ENCODE measurements around the gene LTK. TPM values are rescaled to one million over a fixed set of nuclear protein-coding genes. Genes with fewer than 3 reads are reported as not detected.

The LTK gene
- total RNA-seq, 1 donor from 2014 or later: 15.1 TPM

DNA sequence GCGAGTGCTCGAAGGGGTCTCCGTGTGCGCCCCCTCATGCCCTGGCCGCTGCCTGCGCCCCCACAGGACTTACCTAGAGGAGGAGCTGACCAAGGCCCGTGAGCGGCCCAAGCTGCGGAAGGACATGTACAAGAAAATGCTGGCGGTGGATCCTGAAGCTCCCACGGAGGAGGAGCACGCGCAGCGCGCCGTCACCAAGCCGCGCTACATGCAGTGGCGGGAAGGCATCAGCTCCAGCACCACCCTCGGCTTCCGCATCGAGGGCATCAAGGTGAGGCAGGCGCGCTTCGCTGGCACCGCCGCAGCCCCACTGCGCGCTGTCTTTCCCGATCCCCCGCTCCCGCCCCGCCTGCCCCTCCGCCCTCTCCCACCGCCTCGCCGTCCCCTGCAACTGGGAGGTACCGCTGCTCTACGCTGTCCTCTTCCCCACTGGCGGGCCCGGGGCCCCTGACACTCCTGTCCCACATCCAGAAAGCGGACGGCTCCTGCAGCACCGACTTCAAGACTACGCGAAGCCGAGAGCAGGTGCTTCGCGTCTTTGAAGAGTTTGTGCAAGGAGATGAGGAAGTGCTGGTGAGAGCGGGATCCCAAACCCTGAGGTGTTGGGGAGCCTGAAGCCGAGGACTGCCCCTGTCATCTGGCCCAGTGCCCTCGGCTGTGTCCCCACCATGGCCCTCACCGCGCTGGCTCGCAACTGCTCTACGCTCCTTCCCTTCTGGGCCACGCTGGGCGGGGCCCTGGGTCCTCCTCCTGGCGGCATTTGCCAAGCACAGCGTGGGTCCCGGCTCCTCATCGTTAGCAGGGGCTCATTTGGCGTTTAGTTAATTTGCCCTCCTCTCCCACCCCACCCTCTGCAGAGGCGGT is 11.5 kb downstream of the LTK start:
- TF ChIP-seq, protein P1, sequence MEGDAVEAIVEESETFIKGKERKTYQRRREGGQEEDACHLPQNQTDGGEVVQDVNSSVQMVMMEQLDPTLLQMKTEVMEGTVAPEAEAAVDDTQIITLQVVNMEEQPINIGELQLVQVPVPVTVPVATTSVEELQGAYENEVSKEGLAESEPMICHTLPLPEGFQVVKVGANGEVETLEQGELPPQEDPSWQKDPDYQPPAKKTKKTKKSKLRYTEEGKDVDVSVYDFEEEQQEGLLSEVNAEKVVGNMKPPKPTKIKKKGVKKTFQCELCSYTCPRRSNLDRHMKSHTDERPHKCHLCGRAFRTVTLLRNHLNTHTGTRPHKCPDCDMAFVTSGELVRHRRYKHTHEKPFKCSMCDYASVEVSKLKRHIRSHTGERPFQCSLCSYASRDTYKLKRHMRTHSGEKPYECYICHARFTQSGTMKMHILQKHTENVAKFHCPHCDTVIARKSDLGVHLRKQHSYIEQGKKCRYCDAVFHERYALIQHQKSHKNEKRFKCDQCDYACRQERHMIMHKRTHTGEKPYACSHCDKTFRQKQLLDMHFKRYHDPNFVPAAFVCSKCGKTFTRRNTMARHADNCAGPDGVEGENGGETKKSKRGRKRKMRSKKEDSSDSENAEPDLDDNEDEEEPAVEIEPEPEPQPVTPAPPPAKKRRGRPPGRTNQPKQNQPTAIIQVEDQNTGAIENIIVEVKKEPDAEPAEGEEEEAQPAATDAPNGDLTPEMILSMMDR (IDR thresholded peaks at IDR 0.05): no peak
- Histone ChIP-seq H3K27ac (no peak overlapping the region), H3K4me1 (peaks cover 25% of the 10 kb centered on the region), H3K4me3 (peak overlapping the region; percentile 29), H3K27me3 (peaks cover 62% of the 10 kb centered on the region), H3K9me3 (no peaks in the 10 kb centered on the region), H3K36me3 (no peaks in the 10 kb centered on the region)
- ATAC-seq (peak; percentile 46), DNase-seq (peak; percentile 66)
- intact Hi-C loops (cut with DNase I): no loop called here

DNA sequence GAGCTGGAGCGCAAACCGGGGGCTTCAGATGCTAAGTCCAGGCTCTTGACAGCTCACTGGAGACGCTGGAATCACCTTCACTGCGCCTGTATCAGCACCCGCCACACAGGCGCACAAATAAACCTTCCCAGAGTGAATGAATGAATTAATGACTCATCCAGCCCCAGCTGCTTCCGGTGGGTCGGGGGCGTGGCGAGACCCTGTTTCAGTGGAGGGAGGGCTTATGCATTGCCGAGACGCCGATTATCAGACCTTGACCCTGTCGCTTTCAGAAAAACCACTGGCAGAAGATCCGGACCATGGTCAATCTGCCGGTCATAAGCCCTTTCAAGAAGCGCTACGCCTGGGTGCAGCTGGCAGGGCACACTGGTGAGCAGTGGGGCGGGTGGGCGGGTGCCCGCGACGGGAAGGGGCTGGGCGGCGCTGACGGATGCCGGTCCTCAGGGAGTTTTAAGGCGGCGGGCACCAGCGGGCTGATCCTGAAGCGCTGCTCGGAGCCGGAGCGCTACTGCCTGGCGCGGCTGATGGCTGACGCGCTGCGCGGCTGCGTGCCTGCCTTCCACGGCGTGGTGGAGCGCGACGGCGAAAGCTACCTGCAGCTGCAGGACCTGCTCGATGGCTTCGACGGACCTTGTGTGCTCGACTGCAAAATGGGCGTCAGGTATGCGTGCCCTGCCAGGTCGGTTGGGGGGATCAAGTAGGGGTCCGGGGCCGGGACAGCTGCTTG is 12.3 kb downstream of the LTK start:
- ATAC-seq: peak; percentile 30

DNA sequence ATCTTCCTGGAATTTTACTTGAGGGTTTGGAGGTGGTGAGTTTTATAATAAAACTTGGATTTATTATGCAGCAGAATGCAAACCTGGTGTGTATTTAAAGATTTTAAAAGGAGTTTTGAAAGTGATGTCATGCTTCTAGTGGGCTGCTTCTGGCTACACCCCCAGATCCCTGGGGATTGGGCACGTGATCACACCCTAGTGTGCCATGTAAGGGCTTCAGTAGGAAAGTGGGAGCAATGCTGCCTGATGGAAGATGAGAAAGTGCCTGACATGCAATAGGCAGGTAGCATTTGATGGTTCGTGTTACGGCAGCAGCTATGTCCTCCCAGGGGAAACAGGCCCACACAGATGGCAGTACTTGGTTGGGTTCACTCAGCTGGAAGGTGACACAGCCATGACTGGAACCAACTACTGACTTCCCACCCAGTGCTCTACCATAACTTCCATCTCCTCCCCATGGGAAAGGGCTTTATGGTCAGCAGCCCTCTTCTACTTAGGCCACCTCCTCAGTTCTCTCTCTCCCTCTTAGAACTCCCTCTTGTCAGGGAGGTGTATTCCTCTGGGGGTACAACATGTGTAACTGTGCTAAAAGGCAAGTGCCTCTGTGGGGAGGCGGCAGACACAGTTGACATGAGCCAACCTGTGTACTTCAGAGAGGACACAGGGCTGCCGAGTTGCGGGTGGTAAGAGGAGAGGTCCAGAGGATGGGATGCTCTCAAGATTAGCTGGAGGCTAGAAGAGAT is 14.3 kb downstream of the LTK start:
- Histone ChIP-seq H3K36me3 (no peaks in the 10 kb centered on the region), H3K9me3 (no peaks in the 10 kb centered on the region), H3K27me3 (peaks cover 89% of the 10 kb centered on the region), H3K27ac (no peak overlapping the region), H3K4me1 (peaks cover 42% of the 10 kb centered on the region), H3K4me3 (no peak overlapping the region)
- DNase-seq (no peak), ATAC-seq (no peak)
- intact Hi-C loops (cut with DNase I): no loop called here
- TF ChIP-seq, protein P1 (IDR thresholded peaks at IDR 0.05): no peak

More for the DNA sequence above, 12.3 kb downstream of the LTK start:
- peaks cover 25% of the 10 kb centered on the region for H3K4me1 ChIP-seq
- intact Hi-C loops (cut with DNase I): no loop called here
- H3K9me3 ChIP-seq: no peaks in the 10 kb centered on the region
- peak; percentile 71 for DNase-seq
- H3K36me3 ChIP-seq: no peaks in the 10 kb centered on the region
- TF ChIP-seq, protein P1 (IDR thresholded peaks at IDR 0.05): no peak
- H3K4me3 ChIP-seq: peak overlapping the region; percentile 29
- H3K27me3 ChIP-seq: peaks cover 70% of the 10 kb centered on the region
- no peak overlapping the region for H3K27ac ChIP-seq

DNA sequence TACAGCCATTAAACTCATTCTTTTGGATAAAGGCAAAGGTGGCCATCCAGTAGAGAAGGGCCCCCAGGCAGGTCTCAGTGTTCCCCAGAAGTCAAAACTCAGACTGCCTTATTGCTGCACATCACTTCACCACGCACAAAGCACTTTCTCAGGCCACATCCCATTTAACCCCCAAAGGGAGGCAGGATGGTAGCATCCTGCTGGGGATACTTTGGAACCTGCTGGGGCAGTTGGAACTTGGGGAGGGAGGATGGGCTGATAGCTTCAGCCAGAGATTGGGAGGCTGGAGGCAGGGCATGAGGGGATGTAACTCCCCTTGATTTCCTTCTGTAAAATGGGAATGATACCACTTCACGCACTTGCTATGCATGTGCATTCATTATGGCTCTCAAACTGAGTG is 15.0 kb downstream of the LTK start:
- Histone ChIP-seq H3K4me1 (peaks cover 45% of the 10 kb centered on the region), H3K36me3 (no peaks in the 10 kb centered on the region), H3K27ac (no peak overlapping the region), H3K27me3 (peaks cover 86% of the 10 kb centered on the region), H3K9me3 (no peaks in the 10 kb centered on the region), H3K4me3 (no peak overlapping the region)
- intact Hi-C loops (cut with DNase I): no loop called here
- TF ChIP-seq, protein P1 (IDR thresholded peaks at IDR 0.05): no peak
- DNase-seq: no peak
- ATAC-seq: no peak

DNA sequence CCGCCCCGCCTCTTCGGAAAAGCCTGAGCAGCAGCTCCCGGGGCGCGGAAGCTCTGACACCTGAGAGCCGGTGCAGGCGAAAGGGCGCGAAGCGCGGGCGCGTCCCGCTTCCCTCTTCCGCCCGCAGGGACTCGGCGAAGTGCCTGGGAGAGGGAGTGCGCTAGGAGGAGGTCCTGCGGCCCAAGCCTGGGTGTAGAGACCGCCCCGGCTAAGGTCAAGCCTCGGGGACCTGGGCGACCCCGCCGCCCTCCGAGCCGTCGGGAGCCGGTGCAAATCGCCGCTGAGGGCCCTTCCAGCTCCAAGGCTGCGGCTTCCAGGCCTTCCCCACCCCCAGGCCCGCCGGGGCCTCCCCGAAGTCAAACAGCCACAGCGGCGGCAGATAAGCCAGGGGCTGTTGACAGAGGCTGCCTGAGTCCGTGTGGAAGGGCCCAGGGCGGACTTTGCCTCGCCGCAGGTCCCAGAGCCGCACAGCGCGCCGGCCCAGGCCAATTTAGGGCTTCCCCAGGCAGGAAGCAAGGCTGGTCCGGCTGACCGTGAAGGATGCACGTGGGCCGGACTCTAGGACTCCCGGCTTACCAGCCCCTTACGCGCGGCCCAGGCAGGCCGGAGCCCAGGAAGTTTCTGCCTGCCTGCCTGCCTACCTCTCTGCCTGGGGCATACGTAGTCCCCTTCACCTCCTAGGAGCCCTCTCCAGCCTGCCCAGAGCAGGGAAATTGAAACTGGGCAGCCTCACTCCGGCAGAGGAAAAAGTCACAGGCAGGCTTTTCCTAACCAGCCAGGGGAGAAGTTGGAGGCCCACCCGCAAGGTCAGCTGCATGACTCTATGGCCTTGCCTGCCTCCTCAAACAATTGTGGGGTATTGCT is 17.7 kb downstream of the LTK start:
- Histone ChIP-seq H3K9me3 (no peaks in the 10 kb centered on the region), H3K27ac (no peak overlapping the region), H3K36me3 (no peaks in the 10 kb centered on the region), H3K27me3 (peaks cover 60% of the 10 kb centered on the region), H3K4me3 (peak overlapping the region; percentile 48), H3K4me1 (peaks cover 29% of the 10 kb centered on the region)
- TF ChIP-seq, protein P1 (IDR thresholded peaks at IDR 0.05): no peak
- DNase-seq (no peak), ATAC-seq (peak; percentile 1)
- intact Hi-C loops (cut with DNase I): no loop called here
